ENCODE measurements around the gene ZNF20. TPM values are rescaled to one million over a fixed set of nuclear protein-coding genes. Genes with fewer than 3 reads are reported as not detected.

The ZNF20 gene
- total and polyA plus RNA-seq, 8 donors = 1.3 to 5.0 (median 2.6) TPM; not detected in 1

DNA sequence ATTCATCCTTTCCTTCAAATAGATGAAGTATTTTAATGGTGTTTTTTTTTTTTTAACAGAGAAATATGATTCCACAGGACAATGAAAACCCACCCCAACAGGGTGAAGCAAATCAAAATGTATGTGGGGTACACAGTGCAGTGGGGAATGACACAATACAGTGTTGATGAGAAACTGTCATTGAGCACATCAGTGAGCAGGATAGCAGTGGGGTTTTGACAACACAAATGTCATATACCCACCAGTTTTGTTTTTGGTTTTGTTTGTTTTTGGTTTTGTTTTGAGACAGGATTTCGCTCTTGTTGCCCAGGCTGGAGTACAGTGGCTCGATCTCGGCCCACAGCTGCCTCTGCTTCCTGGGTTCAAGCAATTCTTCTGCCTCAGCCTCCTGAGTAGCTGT, 46.4 kb downstream of the ZNF20 start:
- no peak overlapping the region for H3K27ac ChIP-seq
- no peaks in the 10 kb centered on the region for H3K27me3 ChIP-seq
- no peak for TF ChIP-seq POLR2AphosphoS5 (IDR thresholded peaks at IDR 0.05)
- no peak for TF ChIP-seq EP300 (IDR thresholded peaks at IDR 0.05)
- TF ChIP-seq POLR2A (IDR thresholded peaks at IDR 0.05) = no peak
- TF ChIP-seq, protein P1, sequence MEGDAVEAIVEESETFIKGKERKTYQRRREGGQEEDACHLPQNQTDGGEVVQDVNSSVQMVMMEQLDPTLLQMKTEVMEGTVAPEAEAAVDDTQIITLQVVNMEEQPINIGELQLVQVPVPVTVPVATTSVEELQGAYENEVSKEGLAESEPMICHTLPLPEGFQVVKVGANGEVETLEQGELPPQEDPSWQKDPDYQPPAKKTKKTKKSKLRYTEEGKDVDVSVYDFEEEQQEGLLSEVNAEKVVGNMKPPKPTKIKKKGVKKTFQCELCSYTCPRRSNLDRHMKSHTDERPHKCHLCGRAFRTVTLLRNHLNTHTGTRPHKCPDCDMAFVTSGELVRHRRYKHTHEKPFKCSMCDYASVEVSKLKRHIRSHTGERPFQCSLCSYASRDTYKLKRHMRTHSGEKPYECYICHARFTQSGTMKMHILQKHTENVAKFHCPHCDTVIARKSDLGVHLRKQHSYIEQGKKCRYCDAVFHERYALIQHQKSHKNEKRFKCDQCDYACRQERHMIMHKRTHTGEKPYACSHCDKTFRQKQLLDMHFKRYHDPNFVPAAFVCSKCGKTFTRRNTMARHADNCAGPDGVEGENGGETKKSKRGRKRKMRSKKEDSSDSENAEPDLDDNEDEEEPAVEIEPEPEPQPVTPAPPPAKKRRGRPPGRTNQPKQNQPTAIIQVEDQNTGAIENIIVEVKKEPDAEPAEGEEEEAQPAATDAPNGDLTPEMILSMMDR (IDR thresholded peaks at IDR 0.05) = no peak
- no peak overlapping the region for H3K4me3 ChIP-seq
- DNase-seq = no peak
- intact Hi-C loops (cut with DNase I; ENCODE audit: low total_unique reads) = no loop called here
- peaks cover 0 to 11% (median 0%) of the 10 kb centered on the region in 4 donors for H3K36me3 ChIP-seq
- WGBS, 5 donors = 73 to 94% (median 89%) methylated on average over 3 of the region's 3 CpGs
- peaks cover 0 to 28% (median 15%) of the 10 kb centered on the region in 4 donors for H3K4me1 ChIP-seq
- H3K9me3 ChIP-seq = peaks cover 0 to 4% (median 0%) of the 10 kb centered on the region in 4 donors

DNA sequence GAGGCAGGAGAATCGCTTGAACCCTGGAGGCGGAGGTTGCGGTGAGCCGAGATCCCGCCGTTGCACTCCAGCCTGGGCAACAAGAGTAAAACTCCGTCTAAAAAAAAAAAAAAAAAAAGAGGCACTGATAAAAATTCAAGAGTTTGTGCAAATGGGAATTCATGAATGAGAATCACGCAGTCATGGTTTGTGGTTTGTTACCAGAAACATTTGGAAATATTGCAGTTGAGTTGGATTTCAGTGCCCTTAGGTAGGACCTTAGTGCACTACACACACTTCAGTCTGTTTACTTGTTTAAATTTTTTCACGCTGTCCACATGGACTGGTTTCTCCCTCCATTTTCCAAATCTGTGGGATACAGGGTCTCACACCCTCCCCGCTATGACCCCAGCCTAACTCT, 47.2 kb downstream of the ZNF20 start:
- DNase-seq = peak in 1 of 2 donors; percentile 7
- Histone ChIP-seq H3K27ac (peak overlapping the region in 3 of 5 donors; percentile 83 to 86 (median 83)), H3K9me3 (no peaks in the 10 kb centered on the region), H3K36me3 (peaks cover 0 to 2% (median 0%) of the 10 kb centered on the region in 4 donors), H3K4me1 (peaks cover 0 to 28% (median 15%) of the 10 kb centered on the region in 4 donors), H3K4me3 (peak overlapping the region; percentile 65 to 87 (median 72)), H3K27me3 (no peaks in the 10 kb centered on the region)
- intact Hi-C loops (cut with DNase I; ENCODE audit: low total_unique reads) = no loop called here
- TF ChIP-seq EP300 (IDR thresholded peaks at IDR 0.05) (no peak), POLR2AphosphoS5 (IDR thresholded peaks at IDR 0.05) (no peak), POLR2A (IDR thresholded peaks at IDR 0.05) (no peak)
- TF ChIP-seq, protein P1 (IDR thresholded peaks at IDR 0.05) = no peak
- WGBS, 5 donors = 21 to 26% (median 25%) methylated on average over 10 of the region's 10 CpGs

DNA sequence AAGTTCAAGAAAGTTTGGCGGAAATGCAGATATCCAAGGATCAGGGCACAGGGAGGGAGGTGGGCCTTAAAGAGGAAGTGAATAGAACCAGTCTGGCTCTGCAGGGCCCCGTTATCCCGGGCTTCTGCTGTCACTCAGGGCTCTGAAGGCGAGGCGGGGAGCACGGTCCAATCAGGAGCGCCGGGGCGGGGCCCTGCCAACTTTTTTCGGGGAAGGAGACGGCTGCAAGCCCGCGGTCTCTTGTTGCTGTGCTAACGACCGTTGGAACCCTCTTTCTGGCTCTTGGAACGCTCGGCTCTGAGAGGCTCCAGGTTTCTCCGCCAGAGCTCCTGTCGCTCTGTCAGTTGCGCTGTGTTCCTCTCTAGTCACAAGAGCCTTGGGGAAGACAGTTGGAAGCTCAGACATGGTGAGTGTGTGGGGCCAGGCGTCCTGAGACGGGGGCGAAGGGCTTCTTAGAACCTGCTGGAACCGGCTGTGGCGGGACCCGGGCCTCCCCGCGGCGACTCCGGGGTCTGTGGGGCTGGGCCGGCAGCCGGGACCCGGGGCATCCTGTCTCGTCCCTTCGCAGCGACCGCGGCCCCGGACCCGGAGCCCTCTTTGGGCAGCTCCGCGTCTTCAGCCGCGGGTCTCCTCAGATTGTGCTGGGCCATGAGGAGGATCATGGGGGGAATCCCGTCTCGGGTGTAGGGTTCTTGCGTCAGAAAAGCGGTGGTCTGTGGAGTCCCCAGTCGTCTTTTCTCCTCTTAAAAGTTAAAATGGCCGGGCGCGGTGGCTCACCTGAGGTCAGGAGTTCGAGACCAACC, 47.9 kb downstream of the ZNF20 start:
- 0 to 3% (median 1%) methylated on average over 27 to 53 of the region's 53 CpGs for WGBS, 5 donors
- intact Hi-C loops (cut with DNase I; ENCODE audit: low total_unique reads) = no loop called here
- Histone ChIP-seq H3K27me3 (no peaks in the 10 kb centered on the region), H3K4me1 (peaks cover 0 to 28% (median 15%) of the 10 kb centered on the region in 4 donors), H3K27ac (peak overlapping the region; percentile 6 to 86 (median 83)), H3K36me3 (no peaks in the 10 kb centered on the region), H3K9me3 (no peaks in the 10 kb centered on the region), H3K4me3 (peak overlapping the region; percentile 65 to 87 (median 72))
- TF ChIP-seq EP300 (IDR thresholded peaks at IDR 0.05) (no peak), POLR2AphosphoS5 (IDR thresholded peaks at IDR 0.05) (peak in 1 of 3 donors; percentile 6)
- peak; percentile 80 to 96 for DNase-seq

DNA sequence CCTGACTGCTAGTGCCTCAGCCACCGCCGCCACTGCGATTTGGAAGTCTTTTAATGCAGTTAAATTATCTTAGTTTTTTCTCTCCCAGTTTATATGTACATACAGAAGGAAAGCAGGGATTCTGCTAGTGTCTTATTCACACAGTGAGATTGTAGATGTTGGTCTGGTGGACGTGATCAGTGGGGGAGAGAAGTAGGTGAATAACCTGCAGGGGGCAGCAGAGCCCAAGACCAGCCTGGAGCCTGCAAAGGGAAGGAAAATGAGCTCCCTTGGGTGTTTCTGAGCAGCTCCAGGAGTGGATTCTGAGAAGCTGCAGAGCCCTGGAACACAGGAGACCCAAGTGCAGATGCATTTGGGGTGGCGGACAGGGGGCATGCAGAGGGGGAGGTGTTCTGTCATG, 49.3 kb downstream of the ZNF20 start:
- H3K4me3 ChIP-seq = no peak overlapping the region
- intact Hi-C loops (cut with DNase I; ENCODE audit: low total_unique reads) = no loop called here
- H3K4me1 ChIP-seq = peaks cover 0 to 28% (median 15%) of the 10 kb centered on the region in 4 donors
- TF ChIP-seq POLR2AphosphoS5 (IDR thresholded peaks at IDR 0.05) = no peak
- TF ChIP-seq, protein P1 (IDR thresholded peaks at IDR 0.05) = peak in 4 of 7 experiments; percentile 28 to 49 (median 36)
- no peaks in the 10 kb centered on the region for H3K36me3 ChIP-seq
- H3K9me3 ChIP-seq = no peaks in the 10 kb centered on the region
- 53 to 57% (median 56%) methylated on average over 5 of the region's 5 CpGs for WGBS, 5 donors
- H3K27me3 ChIP-seq = no peaks in the 10 kb centered on the region
- no peak overlapping the region for H3K27ac ChIP-seq
- peak; percentile 60 to 90 for DNase-seq

Data from stomach (tissue), 9 donors.